Nephron (organoid): ENCODE data around the gene ADSS1.

ENCODE experiments used
- H3K27ac Mint-ChIP-seq, 3 experiments: 2 replicates each; pipeline ENCODE4 v1.8.0; 2020; ENCODE audit warnings: mixed read lengths in 3 of 3, mild to moderate bottlenecking in 2 of 3, moderate library complexity in 1 of 3
- H3K27me3 Mint-ChIP-seq: 2 replicates; pipeline ENCODE4 v1.8.0; 2021; ENCODE audit warnings: low read depth, mild to moderate bottlenecking, moderate library complexity, mixed read lengths
- H3K36me3 Mint-ChIP-seq: 2 replicates; pipeline ENCODE4 v1.8.0; 2020; ENCODE audit warnings: low read depth, mixed read lengths
- H3K4me1 Mint-ChIP-seq: 2 replicates; pipeline ENCODE4 v1.8.0; 2020; ENCODE audit warnings: mixed read lengths
- H3K4me3 Mint-ChIP-seq, 3 experiments: 2 replicates each; pipeline ENCODE4 v1.8.0; 2020; ENCODE audit warnings: mild to moderate bottlenecking in 3 of 3, mixed read lengths in 3 of 3, moderate library complexity in 2 of 3
- H3K9me3 Mint-ChIP-seq: 2 replicates; pipeline ENCODE4 v1.8.0; 2020; ENCODE audit warnings: mixed read lengths
- CTCF ChIP-seq, 3 experiments: fragments of 200-600 bp; sonication (generic); IDR thresholded peaks; one replicate each; pipeline ENCODE4 v1.5.0; 2021; ENCODE audit warnings: antibody characterized with exemption in 3 of 3; ENCODE audit not compliant: unreplicated experiment in 3 of 3

Gene ADSS1

DNA sequence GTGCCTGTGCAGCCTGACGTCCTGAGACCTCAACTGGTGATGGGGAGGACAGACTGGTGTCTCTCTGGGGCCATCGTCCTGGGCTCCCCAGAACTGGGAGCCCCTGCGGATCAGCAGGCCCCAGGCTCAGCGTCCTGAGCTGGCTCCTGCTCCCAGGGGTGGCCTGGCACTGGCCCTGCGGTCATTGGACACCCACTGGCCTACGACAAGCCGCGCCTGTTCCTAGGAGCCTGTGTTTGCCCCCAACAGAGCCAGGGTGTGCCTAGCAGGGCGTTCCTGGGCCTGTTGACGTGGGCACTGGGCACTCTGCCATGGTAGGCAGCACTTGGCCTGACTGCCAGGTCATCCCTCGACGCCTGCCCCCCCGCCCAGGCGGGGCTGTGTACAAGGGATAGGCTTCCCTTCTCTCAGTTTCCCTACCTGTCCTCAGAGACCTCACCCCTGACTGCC lies 8.4 kb downstream of the ADSS1 start:
- H3K4me1 Mint-ChIP-seq, result no peaks in the 10 kb centered on the region
- no peak for TF ChIP-seq CTCF (IDR thresholded peaks at IDR 0.05; ENCODE audit: unreplicated experiment in 3 of 3)
- no peaks in the 10 kb centered on the region for H3K9me3 Mint-ChIP-seq
- no peaks in the 10 kb centered on the region for H3K27me3 Mint-ChIP-seq
- no peak overlapping the region for H3K27ac Mint-ChIP-seq
- no peaks in the 10 kb centered on the region for H3K36me3 Mint-ChIP-seq
- no peak overlapping the region for H3K4me3 Mint-ChIP-seq

GRCh38 chr14:104732931-104733681 lies 9.1 kb downstream of the ADSS1 start:
- Mint-ChIP-seq H3K4me3 (no peak overlapping the region), H3K4me1 (no peaks in the 10 kb centered on the region), H3K27ac (no peak overlapping the region), H3K27me3 (no peaks in the 10 kb centered on the region), H3K9me3 (no peaks in the 10 kb centered on the region), H3K36me3 (no peaks in the 10 kb centered on the region)
- TF ChIP-seq CTCF (IDR thresholded peaks at IDR 0.05; ENCODE audit: unreplicated experiment in 3 of 3), result no peak

DNA sequence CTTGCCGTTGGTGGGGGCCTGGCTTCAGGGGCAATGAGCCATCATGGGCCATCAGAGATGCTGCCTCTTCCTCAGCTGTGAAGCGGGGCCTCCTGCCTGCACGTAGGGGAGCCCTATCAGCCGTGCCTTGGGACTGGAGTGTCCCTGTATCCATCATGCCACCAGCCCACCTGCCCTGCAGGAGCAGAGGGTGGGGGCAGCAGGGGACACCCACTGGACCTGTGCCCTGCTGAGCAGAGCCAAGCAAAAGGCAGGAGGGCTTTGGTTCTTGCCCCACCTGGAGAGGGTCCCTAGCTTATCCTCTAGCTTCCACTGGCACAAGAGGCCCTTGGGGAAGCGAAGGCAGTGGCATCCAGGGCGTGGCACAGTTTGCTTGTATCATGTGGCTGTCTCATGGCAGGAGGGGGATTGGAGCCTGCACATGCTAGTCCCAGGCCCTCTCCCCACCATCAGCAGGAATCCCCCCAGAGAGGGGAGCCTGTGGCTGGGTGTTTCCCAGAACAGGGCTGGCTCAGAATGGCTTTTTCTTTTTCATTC lies 10.1 kb downstream of the ADSS1 start:
- Mint-ChIP-seq H3K36me3 (no peaks in the 10 kb centered on the region), H3K4me3 (no peak overlapping the region), H3K27ac (no peak overlapping the region), H3K27me3 (no peaks in the 10 kb centered on the region), H3K9me3 (no peaks in the 10 kb centered on the region), H3K4me1 (no peaks in the 10 kb centered on the region)
- TF ChIP-seq CTCF (IDR thresholded peaks at IDR 0.05; ENCODE audit: unreplicated experiment in 3 of 3), result no peak

- Mint-ChIP-seq H3K4me1 (no peaks in the 10 kb centered on the region), H3K27me3 (no peaks in the 10 kb centered on the region), H3K36me3 (no peaks in the 10 kb centered on the region), H3K27ac (no peak overlapping the region), H3K9me3 (no peaks in the 10 kb centered on the region), H3K4me3 (no peak overlapping the region)
- TF ChIP-seq CTCF (IDR thresholded peaks at IDR 0.05; ENCODE audit: unreplicated experiment in 3 of 3), result no peak
These were observed 10.6 kb downstream of the ADSS1 start for GRCh38 chr14:104734601-104734990.

- Mint-ChIP-seq H3K9me3 (no peaks in the 10 kb centered on the region), H3K27ac (no peak overlapping the region), H3K27me3 (peaks cover 3% of the 10 kb centered on the region), H3K36me3 (peaks cover 2% of the 10 kb centered on the region), H3K4me3 (no peak overlapping the region), H3K4me1 (no peaks in the 10 kb centered on the region)
- TF ChIP-seq CTCF (IDR thresholded peaks at IDR 0.05; ENCODE audit: unreplicated experiment in 3 of 3), result no peak
These were observed 11.2 kb downstream of the ADSS1 start for GRCh38 chr14:104734991-104735779.
